ENCODE data around the gene ANKH.

Gene ANKH

GRCh38 chr5:14813747-14814146 is 57.8 kb downstream of the ANKH start:
- DNase-seq (ENCODE audit: low read depth), result no peak
- TF ChIP-seq CTCF (conservative IDR thresholded peaks at IDR 0.05; ENCODE audit: low read depth, low read length), result no peak
- H3K4me3 ChIP-seq (ENCODE audit: low read length), result no peak overlapping the region

GRCh38 chr5:14812166-14812565 is 59.4 kb downstream of the ANKH start:
- H3K4me3 ChIP-seq (ENCODE audit: low read length), result no peak overlapping the region
- DNase-seq (ENCODE audit: low read depth), result no peak
- TF ChIP-seq CTCF (conservative IDR thresholded peaks at IDR 0.05; ENCODE audit: low read depth, low read length), result no peak

GRCh38 chr5:14810928-14811572 is 60.5 kb downstream of the ANKH start:
- no peak overlapping the region for H3K4me3 ChIP-seq (ENCODE audit: low read length)

GRCh38 chr5:14810282-14810681 is 61.3 kb downstream of the ANKH start:
- no peak for TF ChIP-seq CTCF (conservative IDR thresholded peaks at IDR 0.05; ENCODE audit: low read depth, low read length)
- no peak for DNase-seq (ENCODE audit: low read depth)
- no peak overlapping the region for H3K4me3 ChIP-seq (ENCODE audit: low read length)

More at GRCh38 chr5:14810928-14811572, 60.5 kb downstream of the ANKH start:
- DNase-seq (ENCODE audit: low read depth), result no peak
- no peak for TF ChIP-seq CTCF (conservative IDR thresholded peaks at IDR 0.05; ENCODE audit: low read depth, low read length)

GRCh38 chr5:14809369-14810155 is 62.0 kb downstream of the ANKH start:
- TF ChIP-seq CTCF (conservative IDR thresholded peaks at IDR 0.05; ENCODE audit: low read depth, low read length), result no peak
- DNase-seq (ENCODE audit: low read depth), result peak; percentile 28
- H3K4me3 ChIP-seq (ENCODE audit: low read length), result peak overlapping the region; percentile 9

GRCh38 chr5:14807471-14807870 is 64.1 kb downstream of the ANKH start:
- no peak for DNase-seq (ENCODE audit: low read depth)
- H3K4me3 ChIP-seq (ENCODE audit: low read length), result no peak overlapping the region
- TF ChIP-seq CTCF (conservative IDR thresholded peaks at IDR 0.05; ENCODE audit: low read depth, low read length), result no peak

- no peak overlapping the region for H3K4me3 ChIP-seq (ENCODE audit: low read length)
- TF ChIP-seq CTCF (conservative IDR thresholded peaks at IDR 0.05; ENCODE audit: low read depth, low read length), result no peak
- no peak for DNase-seq (ENCODE audit: low read depth)
These were observed 65.1 kb downstream of the ANKH start for GRCh38 chr5:14806456-14806855.
